ENCODE results near the gene CTIF. TPM values are rescaled to one million over a fixed set of nuclear protein-coding genes. Genes with fewer than 3 reads are reported as not detected.

The CTIF gene
- total and polyA plus RNA-seq, 4 donors, result 10.6 to 26.7 (median 12.3) TPM

- H3K9ac ChIP-seq (ENCODE audit: low read depth in 1 of 2, low read length in 2 of 2), result no peak overlapping the region
- DNase-seq (ENCODE audit: low spot score), result no peak
- no peaks in the 10 kb centered on the region for H3K9me3 ChIP-seq (ENCODE audit: control insufficient read depth in 4 of 4, low read length in 3 of 4)
- H3K36me3 ChIP-seq (ENCODE audit: control insufficient read depth in 4 of 4, insufficient read depth in 3 of 4, low read depth in 1 of 4, low read length in 3 of 4), result peaks cover 0 to 7% (median 3%) of the 10 kb centered on the region in 4 donors
- H3K4me1 ChIP-seq (ENCODE audit: control insufficient read depth in 4 of 4, insufficient read depth in 4 of 4, low read length in 3 of 4), result no peaks in the 10 kb centered on the region
- WGBS, result 93% methylated on average over 8 of the region's 8 CpGs
- TF ChIP-seq EGR1 (IDR thresholded peaks at IDR 0.05; ENCODE audit: low read depth in 2 of 2) (no peak), FOXA2 (IDR thresholded peaks at IDR 0.05) (no peak), SP1 (IDR thresholded peaks at IDR 0.05) (no peak), ZBTB33 (IDR thresholded peaks at IDR 0.05) (no peak), YY1 (IDR thresholded peaks at IDR 0.05) (no peak), JUND (IDR thresholded peaks at IDR 0.05) (no peak), REST (IDR thresholded peaks at IDR 0.05) (no peak), GABPA (IDR thresholded peaks at IDR 0.05 in 1 of 2, conservative IDR thresholded peaks at IDR 0.05 in 1 of 2) (no peak), HNF4G (IDR thresholded peaks at IDR 0.05) (no peak), ATF3 (IDR thresholded peaks at IDR 0.05) (no peak), MAX (IDR thresholded peaks at IDR 0.05) (no peak), RAD21 (IDR thresholded peaks at IDR 0.05) (no peak), HNF4A (conservative IDR thresholded peaks at IDR 0.05) (no peak), CTCF (IDR thresholded peaks at IDR 0.05; ENCODE audit: low read depth, low read length, missing input control) (no peak), RXRA (IDR thresholded peaks at IDR 0.05) (no peak), TAF1 (conservative IDR thresholded peaks at IDR 0.05) (no peak), NR2F2 (IDR thresholded peaks at IDR 0.05) (no peak)
- H3K27me3 ChIP-seq (ENCODE audit: control insufficient read depth in 4 of 4, insufficient read depth in 4 of 4, low read length in 3 of 4), result no peaks in the 10 kb centered on the region
- H3K4me3 ChIP-seq (ENCODE audit: low read depth in 1 of 3, low read length in 3 of 3), result no peak overlapping the region
- no peak overlapping the region for H3K27ac ChIP-seq (ENCODE audit: low read depth in 1 of 2, low read length in 2 of 2)
Observed at GRCh38 chr18:48693625-48694262, 154.9 kb downstream of the CTIF start.

Measured in liver (tissue), 9 donors.